HepG2 (cell line): ENCODE measurements around the gene NCOA3. TPM values are rescaled to one million over a fixed set of nuclear protein-coding genes. Genes with fewer than 3 reads are reported as not detected.

Experiments used
- BRD4 ChIP-seq: sonication (generic); formaldehyde crosslinking; IDR thresholded peaks from 2 replicates; pipeline ENCODE4 v1.4.0; 2020; ENCODE audit warnings: missing genetic modification reagents
- CBX1 ChIP-seq: IDR thresholded peaks from one replicate; pipeline ENCODE4 v1.6.1; 2016; ENCODE audit warnings: antibody characterized with exemption, low read depth
- ESRRA ChIP-seq: sonication (generic); formaldehyde crosslinking; IDR thresholded peaks from 2 replicates; pipeline ENCODE4 v1.5.1; 2020; ENCODE audit warnings: mild to moderate bottlenecking, low read depth, missing genetic modification reagents
- ETV6 ChIP-seq: sonication (generic); formaldehyde crosslinking; conservative IDR thresholded peaks from 2 replicates; pipeline ENCODE4 v1.4.0; 2020; ENCODE audit warnings: missing genetic modification reagents
- FOSL1 ChIP-seq: sonication (generic); formaldehyde crosslinking; IDR thresholded peaks from 2 replicates; pipeline ENCODE4 v1.9.0; 2021; ENCODE audit warnings: missing genetic modification reagents, borderline replicate concordance
- KLF6 ChIP-seq: IDR thresholded peaks from 2 replicates; pipeline ENCODE4 v1.8.0; 2016; ENCODE audit warnings: missing biosample characterization, missing genetic modification reagents
- NBN ChIP-seq: fragments of 450-650 bp; conservative IDR thresholded peaks from 2 replicates; pipeline ENCODE4 v1.6.1; 2017
- PHB2 ChIP-seq: fragments of 450-650 bp; IDR thresholded peaks from 2 replicates; pipeline ENCODE4 v1.6.1; 2018; ENCODE audit not compliant: partially characterized antibody
- PRMT3 ChIP-seq: sonication (generic); formaldehyde crosslinking; IDR thresholded peaks from 2 replicates; pipeline ENCODE4 v1.8.1; 2022; ENCODE audit warnings: low read depth, mild to moderate bottlenecking, moderate library complexity, missing genetic modification reagents, borderline replicate concordance
- RFXAP ChIP-seq: sonication (generic); formaldehyde crosslinking; IDR thresholded peaks from 2 replicates; pipeline ENCODE4 v1.4.0; 2020; ENCODE audit warnings: missing genetic modification reagents, borderline replicate concordance
- SKI ChIP-seq: fragments of 450-650 bp; IDR thresholded peaks from one replicate; pipeline ENCODE4 v1.6.1; 2018; ENCODE audit warnings: mild to moderate bottlenecking; ENCODE audit not compliant: partially characterized antibody
- SMAD3 ChIP-seq: sonication (generic); formaldehyde crosslinking; IDR thresholded peaks from 2 replicates; pipeline ENCODE4 v1.4.0; 2020; ENCODE audit warnings: missing genetic modification reagents
- SP4 ChIP-seq: sonication (generic); formaldehyde crosslinking; IDR thresholded peaks from 2 replicates; pipeline ENCODE4 v1.8.1; 2023; ENCODE audit warnings: mild to moderate bottlenecking, missing genetic modification reagents
- TAF15 ChIP-seq: fragments of 200-400 bp; formaldehyde crosslinking; IDR thresholded peaks from one replicate; pipeline ENCODE4 v1.6.1; 2018; ENCODE audit warnings: mild to moderate bottlenecking, low read depth, low read length; ENCODE audit not compliant: poor library complexity, severe bottlenecking
- TMF1 ChIP-seq: sonication (generic); formaldehyde crosslinking; IDR thresholded peaks from 2 replicates; pipeline ENCODE4 v1.8.1; 2022; ENCODE audit warnings: low read depth, missing genetic modification reagents
- ZEB1 ChIP-seq: IDR thresholded peaks from 2 replicates; pipeline ENCODE4 v1.6.1; 2012; ENCODE audit warnings: mild to moderate bottlenecking, low read depth, inconsistent platforms; ENCODE audit not compliant: insufficient replicate concordance
- ZFP91 ChIP-seq: sonication (generic); formaldehyde crosslinking; IDR thresholded peaks from 2 replicates; pipeline ENCODE4 v1.9.0; 2022; ENCODE audit warnings: missing genetic modification reagents, mild to moderate bottlenecking, borderline replicate concordance
- ZNF3 ChIP-seq: IDR thresholded peaks from 2 replicates; pipeline ENCODE4 v1.7.0; 2017; ENCODE audit warnings: inconsistent platforms
- ZNF615 ChIP-seq: sonication (generic); formaldehyde crosslinking; IDR thresholded peaks from 2 replicates; pipeline ENCODE4 v1.5.0; 2020; ENCODE audit warnings: mild to moderate bottlenecking, missing genetic modification reagents, borderline replicate concordance
- ZNF703 ChIP-seq: sonication (generic); formaldehyde crosslinking; IDR thresholded peaks from 2 replicates; pipeline ENCODE4 v1.5.1; 2020; ENCODE audit warnings: missing genetic modification reagents, mild to moderate bottlenecking, moderate library complexity, borderline replicate concordance
- ZNF710 ChIP-seq: sonication (generic); formaldehyde crosslinking; IDR thresholded peaks from 2 replicates; pipeline ENCODE4 v1.5.0; 2020; ENCODE audit warnings: mild to moderate bottlenecking, missing genetic modification reagents, borderline replicate concordance
- ZNF891 ChIP-seq: sonication (generic); formaldehyde crosslinking; IDR thresholded peaks from 2 replicates; pipeline ENCODE4 v1.5.0; 2020; ENCODE audit warnings: mild to moderate bottlenecking, missing genetic modification reagents
- ZSCAN9 ChIP-seq: IDR thresholded peaks from 2 replicates; pipeline ENCODE4 v1.6.1; 2016; ENCODE audit warnings: borderline replicate concordance
- polyA plus RNA-seq, 8 experiments: library from polyadenylated mRNA; depleted of rRNA in 3 of 8; stranded (reverse) in 7 of 8; unstranded in 1 of 8; fragments of >200 nt; fragmentation: Illumina TruSeq in 4 of 8; extraction: Trizol in 4 of 8; gene quantifications; 2 replicates each; pipeline versions ENCODE4 v1.2.1 to v1.2.3, GENCODE V29; 2011 to 2016; ENCODE audit warnings: low read depth in 4 of 8, missing spikeins in 1 of 8, mixed read lengths in 1 of 8; ENCODE audit not compliant: insufficient read depth in 1 of 8
- total RNA-seq, 5 experiments: library from RNA; depleted of rRNA; stranded (reverse); fragments of >200 nt; fragmentation: Illumina TruSeq; extraction: Trizol; gene quantifications; 2 replicates each; pipeline ENCODE4 v1.2.3, GENCODE V29; 2016; ENCODE audit warnings: low read depth in 1 of 5
- TF ChIP-seq, protein P1 (sequence below): sonication (generic); formaldehyde crosslinking; IDR thresholded peaks from 2 replicates; pipeline ENCODE4 v1.8.0; 2022; ENCODE audit warnings: missing genetic modification reagents, mild to moderate bottlenecking, inconsistent platforms, borderline replicate concordance
- TF ChIP-seq, protein P2 (sequence below): sonication (generic); formaldehyde crosslinking; IDR thresholded peaks from 2 replicates; pipeline ENCODE4 v1.4.0; 2020; ENCODE audit warnings: missing genetic modification reagents

NCOA3 gene
- total and polyA plus RNA-seq, 2 of the 13 experiments (the other 11 are each of a cell fraction or from before 2014, with no cell fraction given): 35.0 to 56.8 TPM

DNA sequence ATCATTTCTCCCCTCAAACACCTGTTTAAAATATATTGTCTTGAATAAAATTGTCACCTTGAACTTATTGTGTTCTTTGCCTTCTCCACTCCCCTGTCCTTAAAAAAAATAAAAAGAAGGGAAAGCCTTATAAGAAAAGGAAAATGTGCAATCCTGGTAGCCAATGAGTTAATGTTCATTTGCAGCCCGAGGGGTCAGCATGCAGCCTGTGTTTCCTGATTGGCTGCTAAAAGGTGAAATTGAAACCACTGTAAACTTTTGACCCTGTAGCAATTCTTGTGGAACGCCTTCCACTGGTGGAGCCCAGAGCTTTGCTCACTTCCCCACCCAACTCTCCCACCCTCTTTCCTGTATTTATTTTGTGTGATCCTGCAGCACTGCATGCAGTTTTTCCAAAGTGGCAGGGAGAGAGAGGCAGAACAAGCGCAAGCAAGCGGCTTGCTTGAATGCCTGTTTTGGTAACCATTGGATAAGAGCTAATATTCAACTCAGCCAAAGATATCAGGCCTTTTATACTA, 74.9 kb downstream of the NCOA3 start (continued):
- TF ChIP-seq ZFP91 (CRISPR knock-in tag) (no peak), ZNF3 (CRISPR knock-in tag) (no peak), SMAD3 (CRISPR knock-in tag) (0 out of 2 replicates have a peak, but pooled peaks have one; percentile 39), ETV6 (CRISPR knock-in tag) (no peak), BRD4 (CRISPR knock-in tag) (no peak), NBN (no peak), ZNF615 (CRISPR knock-in tag) (no peak), CBX1 (no peak), SKI (no peak), ZNF710 (CRISPR knock-in tag) (peak; percentile 83), ZNF891 (CRISPR knock-in tag) (no peak), ZSCAN9 (CRISPR knock-in tag) (peak; percentile 53; the same call in 1 of the 2 replicates), KLF6 (CRISPR knock-in tag) (peak; percentile 63; the same call in 1 of the 2 replicates), ZNF703 (no peak), SP4 (CRISPR knock-in tag) (no peak), TMF1 (CRISPR knock-in tag) (no peak), ESRRA (no peak), PHB2 (no peak), FOSL1 (no peak), RFXAP (CRISPR knock-in tag) (peak; percentile 91; the same call in 1 of the 2 replicates), PRMT3 (CRISPR knock-in tag) (0 out of 2 replicates have a peak, but pooled peaks have one; percentile 49), TAF15 (no peak), ZEB1 (peak; percentile 47)
- TF ChIP-seq, protein P1, sequence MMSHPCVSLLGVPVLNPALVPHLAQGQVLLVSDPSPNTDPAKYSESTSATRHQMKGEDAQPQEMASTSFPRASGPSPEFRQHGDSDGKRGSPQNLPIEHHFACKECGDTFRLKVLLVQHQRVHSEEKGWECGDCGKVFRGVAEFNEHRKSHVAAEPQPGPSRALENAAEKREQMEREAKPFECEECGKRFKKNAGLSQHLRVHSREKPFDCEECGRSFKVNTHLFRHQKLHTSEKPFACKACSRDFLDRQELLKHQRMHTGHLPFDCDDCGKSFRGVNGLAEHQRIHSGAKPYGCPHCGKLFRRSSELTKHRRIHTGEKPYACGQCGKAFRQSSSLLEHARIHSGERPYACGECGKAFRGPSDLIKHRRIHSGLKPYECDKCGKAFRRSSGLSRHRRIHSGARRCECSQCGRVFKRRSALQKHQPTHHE (CRISPR knock-in tag): no peak
- TF ChIP-seq, protein P2, sequence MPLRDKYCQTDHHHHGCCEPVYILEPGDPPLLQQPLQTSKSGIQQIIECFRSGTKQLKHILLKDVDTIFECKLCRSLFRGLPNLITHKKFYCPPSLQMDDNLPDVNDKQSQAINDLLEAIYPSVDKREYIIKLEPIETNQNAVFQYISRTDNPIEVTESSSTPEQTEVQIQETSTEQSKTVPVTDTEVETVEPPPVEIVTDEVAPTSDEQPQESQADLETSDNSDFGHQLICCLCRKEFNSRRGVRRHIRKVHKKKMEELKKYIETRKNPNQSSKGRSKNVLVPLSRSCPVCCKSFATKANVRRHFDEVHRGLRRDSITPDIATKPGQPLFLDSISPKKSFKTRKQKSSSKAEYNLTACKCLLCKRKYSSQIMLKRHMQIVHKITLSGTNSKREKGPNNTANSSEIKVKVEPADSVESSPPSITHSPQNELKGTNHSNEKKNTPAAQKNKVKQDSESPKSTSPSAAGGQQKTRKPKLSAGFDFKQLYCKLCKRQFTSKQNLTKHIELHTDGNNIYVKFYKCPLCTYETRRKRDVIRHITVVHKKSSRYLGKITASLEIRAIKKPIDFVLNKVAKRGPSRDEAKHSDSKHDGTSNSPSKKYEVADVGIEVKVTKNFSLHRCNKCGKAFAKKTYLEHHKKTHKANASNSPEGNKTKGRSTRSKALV: peak; percentile 81; the same call in 1 of the 2 replicates
